T-helper 9 cell (primary cell): ENCODE data around the gene ANP32E.
"Not testable (repeated sequence)": the region's sequence is repeated elsewhere in the genome, so short reads cannot be mapped to it uniquely, and the experiment has no call there.

Experiments
- DNase-seq: peaks from one replicate; pipeline ENCODE4 v3.0.0-alpha.2; 2020

The ANP32E gene

DNA sequence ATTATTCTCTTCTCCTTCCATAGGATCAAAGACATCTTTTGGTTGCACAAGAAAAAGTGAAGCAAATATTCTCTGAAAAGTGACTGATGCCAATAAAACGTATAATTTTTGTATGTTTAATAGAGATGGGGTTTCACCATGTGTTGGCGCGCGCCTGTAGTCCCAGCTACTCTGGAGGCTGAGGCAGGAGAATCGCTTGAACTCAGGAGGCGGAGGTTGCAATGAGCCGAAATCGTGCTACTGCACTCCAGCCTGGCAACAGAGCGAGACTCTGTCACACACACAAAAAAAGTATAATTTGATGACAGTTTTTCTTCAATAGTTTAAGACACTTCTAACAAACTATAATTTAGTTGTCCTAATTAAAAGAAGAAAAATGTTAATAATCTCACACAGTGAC lies 23.8 kb downstream of the ANP32E start:
- no peak for DNase-seq

DNA sequence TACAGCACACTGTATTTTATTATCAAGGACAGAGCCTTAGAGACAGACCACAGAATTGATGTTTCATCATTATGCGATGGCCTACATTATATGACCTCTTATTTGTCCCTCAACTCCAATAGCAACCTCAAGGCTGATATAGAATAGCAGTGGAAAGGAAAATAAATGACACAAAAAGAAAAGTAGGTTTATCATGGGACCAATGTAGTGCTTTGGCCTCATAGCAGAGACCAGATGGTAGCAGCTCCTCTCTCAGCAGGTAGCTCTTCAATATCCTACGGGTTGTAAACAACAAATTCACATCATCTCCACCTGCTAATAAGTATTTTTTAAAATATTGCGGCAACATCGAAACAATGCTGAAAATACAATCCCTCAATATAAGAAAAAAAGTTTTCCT lies 25.2 kb downstream of the ANP32E start:
- DNase-seq, result no peak

DNA sequence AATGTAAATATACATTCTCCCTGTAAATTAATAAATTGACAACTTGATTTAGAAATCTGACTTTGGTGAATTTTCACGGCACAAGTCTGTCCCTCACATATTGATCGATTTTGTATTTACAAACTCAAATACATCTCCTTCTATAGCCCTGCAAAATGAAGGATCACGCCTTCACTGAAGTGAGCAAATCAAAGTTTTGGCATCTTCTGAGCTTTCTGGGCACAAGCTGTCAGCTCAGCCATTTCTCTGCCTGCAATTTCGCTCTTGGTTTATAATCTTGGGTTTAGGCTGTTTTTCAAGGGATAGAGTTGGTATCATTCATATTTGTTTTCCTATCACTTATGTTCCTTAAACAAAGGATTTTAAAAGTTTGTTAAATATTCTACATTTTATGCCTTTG lies 25.8 kb downstream of the ANP32E start:
- DNase-seq, result no peak

DNA sequence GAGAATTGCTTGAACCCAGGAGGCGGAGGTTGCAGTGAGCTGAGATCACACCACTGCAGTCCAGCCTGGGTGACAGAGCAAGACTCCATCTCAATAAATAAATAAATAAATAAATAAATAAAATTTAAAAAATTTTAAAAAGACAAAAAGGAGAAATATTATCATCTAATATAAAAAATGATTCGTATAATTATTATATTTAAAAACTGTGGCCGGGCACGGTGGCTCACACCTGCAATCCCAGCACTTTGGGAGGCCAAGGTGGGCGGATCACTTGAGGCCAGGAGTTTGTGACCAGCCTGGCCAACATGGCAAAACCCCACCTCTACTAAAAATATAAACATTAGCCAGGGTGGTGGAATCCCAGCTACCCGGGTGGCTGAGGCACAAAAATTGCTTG lies 27.5 kb downstream of the ANP32E start:
- not testable (repeated sequence) for DNase-seq

DNA sequence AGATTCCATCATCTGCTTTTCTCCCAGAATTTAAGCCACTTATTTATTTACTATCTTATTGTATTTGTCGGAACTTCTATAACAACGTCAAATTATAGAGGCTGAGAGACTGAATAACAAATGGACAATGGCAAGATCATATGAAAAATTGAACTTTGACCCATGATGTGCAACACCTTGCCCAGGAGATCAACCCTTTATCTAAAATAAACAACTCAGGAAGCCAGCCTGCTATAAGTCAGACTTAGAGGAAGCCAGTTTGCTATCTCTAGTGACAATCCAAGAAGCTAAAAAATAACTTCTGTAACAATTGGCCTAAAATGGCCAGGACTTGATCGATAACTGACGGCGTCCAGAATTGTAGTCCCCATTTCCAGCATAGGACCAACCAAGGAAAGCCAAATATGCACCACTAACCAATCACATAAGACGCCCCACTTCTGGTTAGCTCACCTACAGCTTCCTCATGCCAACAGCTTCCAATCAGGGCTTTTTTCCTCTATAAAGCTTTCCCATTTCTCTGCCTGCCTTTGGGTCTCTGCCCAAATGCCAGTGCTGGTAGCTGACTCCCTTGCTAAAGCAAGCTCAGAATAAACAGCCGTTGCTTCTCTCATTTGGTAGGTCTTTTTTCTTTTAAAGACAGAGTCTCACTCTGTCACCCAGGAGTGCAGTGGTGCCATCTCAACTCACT lies 28.5 kb downstream of the ANP32E start:
- DNase-seq, result no peak

DNA sequence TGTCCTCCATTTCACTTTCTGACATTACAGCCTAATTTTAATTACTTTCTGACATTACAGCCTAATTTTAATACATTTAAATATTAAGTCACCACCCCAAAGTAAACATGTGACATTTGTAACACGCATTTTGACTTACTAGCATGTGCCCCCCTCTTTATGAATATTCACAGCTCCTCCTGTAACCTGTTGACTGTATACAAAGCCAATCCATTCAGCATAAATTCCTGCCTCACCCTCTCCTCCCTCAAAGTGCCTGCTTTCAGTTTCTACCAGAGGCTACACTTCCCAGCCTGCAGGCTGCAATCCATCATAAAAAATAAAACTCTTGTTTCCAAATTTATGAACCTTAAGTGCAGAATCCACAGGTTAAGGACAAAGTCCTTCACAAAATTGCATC lies 39.5 kb downstream of the ANP32E start:
- no peak for DNase-seq

DNA sequence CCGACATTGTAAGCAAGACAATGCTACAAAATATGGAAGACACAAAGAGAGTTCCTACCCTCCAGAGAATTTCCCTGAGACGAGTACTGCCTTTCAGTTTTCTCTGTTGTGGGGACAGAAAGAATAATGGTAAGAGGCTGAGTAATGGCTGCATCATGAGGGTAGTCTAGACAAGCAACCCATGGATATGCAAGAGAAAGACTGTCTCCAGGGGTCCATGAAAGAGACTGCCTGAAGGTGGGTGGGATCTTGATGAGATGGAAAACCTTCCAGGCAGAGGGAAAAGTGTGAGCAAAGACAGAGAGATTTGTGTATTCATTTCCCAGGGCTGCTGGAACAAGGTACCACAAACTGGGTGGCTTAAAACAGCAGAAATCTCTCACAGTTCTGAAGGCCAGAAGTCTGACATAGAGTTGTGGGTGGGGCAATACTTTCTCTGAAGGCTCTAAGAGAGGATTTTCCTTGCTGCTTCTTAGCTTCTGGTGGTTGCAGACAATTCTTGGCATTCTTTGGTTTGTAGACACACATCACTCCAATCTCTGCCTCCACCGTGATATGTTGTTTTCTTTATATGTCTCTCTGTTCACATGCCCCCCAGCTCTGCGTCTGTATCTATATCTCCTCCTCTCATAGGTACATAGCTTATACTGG lies 41.4 kb downstream of the ANP32E start:
- no peak for DNase-seq

DNA sequence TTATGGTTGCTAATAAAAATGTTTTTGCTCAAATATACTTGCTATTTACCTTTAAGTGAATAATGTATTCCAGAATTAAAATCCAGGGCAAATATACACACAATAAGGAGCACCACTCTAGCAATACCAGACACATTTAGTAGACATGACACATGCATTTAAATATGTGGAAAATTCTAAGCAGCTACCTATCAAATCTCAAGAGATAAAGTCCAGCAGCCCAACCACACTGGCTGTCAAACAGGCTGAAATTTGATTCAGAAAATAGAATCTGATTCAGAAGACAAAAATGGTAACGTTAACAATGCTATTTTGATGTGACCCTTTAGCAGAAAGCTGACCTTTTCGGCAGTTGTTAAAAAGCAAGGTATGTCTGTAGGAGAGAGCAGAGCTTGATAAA lies 43.9 kb downstream of the ANP32E start:
- DNase-seq, result no peak

DNA sequence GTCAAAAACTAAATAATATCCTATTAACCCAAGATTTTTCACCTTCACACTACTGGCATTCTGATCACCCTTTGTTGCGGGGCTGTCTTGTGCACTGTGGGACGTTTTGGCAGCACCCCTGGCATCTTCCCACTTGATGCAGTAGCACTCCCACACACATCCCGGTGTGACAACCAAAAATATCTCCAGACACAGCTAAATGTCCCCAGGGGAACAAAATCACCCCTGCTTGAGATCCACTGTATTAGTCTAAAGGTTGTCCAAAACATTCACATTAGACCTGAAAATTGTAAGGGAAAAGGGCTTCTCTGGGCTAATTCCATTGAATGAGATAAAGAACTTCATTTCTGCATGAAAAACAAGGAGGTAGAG lies 48.4 kb downstream of the ANP32E start:
- no peak for DNase-seq

DNA sequence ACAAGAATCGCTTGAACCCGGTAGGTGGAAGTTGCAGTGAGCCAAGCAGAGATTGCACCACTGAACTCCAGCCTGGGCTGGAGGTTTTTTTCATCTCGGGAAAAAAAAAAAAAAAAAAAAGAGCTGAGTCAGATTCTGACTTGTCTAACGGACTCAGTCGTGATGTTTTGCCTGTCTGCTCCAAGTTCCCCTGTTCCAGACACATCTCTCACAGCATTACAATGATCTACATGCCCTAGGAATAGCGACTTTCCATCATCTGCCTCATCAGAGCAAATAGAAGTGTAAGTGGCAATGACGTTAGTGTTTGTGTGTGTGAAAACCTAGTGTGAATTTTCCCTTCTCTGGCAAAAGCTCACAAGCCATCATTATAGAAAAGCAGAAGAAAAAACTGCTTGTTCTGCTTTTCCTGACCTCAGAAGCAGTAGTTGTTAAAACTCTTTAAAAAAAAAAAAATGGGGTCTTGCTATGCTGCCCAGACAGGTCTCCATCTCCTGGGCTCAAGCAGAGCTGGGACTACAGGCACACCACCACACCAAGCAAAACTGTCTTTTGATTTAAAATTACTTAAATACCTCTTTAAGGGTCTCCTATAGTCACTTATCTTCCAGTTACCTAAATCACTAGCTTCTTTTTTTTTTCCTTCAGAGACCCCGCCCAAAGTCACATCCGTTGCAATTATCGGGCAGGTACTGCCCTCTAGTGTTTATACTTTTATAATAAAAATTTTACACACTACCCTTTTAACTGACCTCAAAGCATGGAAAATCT lies 48.9 kb downstream of the ANP32E start:
- peak; percentile 3 for DNase-seq

DNA sequence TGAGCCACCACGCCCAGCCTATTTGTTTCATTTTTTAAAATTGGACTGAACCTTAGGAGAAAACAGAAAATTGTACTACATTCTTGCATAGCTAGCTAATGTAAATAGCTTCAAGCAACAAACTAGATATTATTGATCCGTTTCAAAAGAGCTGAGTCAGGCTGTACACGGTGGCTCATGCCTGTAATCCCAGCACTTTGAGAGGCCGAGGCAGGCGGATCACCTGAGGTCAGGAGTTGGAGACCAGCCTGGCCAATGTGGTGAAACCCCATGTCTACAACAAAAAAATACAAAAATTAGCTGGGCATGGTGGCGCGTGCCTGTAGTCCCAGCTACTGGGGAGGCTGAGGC lies 49.5 kb downstream of the ANP32E start:
- DNase-seq, result not testable (repeated sequence)

DNA sequence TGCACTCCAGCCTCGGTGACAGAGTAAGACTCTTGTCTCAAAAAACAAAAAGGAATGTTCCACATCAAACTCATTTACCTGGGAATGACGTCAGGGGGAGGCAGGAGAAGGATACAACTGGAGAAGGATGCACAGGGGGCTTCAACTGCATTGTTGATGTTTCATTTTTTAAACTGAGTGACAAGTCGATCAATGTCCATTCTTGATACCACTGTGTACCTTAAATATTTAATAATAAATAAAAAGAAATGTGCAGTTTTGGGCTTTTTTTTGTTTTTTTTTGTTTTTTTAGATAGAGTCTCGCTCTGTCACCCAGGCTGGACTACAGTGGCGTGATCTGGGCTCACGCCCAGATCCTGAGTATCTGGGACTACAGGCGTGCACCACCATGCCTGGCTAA lies 50.4 kb downstream of the ANP32E start:
- DNase-seq, result no peak

DNA sequence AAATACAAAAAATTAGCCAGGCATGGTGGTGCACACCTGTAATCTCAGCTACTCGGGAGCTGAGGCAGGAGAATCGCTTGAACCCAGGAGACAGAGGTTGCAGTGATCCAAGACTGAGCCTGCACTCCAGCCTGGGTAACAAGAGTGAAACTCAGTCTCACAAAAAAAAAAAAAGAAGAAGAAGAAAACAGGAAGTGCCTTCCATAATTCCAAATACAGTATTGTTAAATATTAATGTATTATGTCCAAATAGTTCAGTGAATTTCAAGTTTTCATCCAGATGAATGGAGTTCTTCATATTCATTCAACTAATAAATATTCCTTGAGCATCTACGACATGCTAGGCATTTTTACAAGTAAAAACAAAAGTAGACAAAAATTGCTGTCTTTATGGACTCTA lies 52.9 kb downstream of the ANP32E start:
- DNase-seq, result no peak

DNA sequence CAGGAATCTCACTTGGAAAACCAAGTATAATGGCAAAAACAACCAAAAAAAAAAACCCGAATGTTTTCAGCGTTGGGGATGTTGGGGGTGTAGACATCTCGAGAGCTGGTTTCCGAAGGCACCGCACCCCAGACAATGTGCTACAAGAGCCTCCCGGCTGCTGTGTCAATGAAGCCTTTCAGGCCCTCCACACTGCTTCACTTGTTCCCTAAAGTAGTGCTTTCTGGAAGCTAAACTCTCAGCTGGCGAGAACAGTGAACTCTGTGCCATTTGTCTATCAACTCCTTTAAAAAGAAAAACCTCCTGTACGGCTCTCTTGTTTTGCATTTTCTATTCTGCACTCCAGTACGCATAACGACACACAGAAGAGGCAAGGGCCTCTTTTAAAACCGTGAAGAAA lies 53.7 kb downstream of the ANP32E start:
- no peak for DNase-seq

DNA sequence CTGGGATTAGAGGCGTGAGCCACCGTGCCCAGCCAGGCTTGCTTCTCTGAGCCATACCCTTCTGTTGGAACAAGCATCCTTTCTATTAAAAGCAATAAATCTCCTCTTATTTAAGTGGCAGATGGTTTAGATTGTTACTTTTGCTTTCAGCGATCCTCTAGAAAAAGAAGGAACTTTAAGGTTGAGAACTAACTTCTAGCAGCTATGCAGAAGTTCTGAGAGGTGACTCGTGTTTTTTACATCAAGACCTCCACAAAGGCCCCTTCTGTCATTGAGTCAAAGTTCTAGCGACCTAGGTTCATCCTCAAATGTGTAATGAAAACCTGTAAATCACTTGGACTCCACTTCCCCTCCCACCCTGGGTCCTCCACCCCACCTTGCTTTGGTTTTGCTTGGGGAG lies 55.4 kb downstream of the ANP32E start:
- no peak for DNase-seq

DNA sequence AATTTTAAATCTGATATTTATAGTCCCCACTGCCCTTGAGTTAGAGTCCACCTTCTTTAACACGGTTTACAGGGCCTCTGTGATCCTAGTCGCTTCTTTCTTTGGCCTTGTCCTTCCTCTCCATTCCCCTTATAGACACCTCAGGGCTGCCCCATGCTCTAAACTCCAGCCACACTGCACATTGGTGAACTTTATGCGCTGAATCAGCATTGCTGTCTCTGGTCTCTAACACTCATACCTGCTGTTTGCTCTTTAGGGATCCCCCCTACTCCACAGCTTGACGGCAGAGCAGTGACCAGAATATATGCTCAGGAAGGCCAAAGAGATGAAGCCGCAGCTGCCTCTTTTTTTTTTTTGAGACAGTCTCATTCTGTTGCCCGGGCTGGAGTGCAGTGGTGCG lies 56.0 kb downstream of the ANP32E start:
- DNase-seq, result no peak

DNA sequence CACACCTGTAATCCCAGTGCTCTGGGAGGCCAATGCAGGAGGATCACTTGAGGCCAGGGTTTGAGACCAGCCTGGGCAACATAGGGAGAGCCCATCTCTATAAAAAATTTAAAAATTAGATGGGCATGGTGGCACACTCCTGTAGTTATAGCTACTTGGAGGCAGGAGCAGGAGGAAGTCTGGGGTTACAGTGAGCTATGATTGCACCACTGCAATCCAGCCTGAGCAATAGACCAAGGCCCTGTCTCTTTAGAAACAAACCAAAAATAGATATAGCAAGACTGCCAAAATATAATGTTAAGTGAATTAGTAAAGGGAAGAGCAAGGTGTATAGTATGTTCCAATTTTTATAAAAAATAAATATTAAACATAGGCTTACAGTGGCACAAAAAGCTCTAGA lies 57.4 kb downstream of the ANP32E start:
- DNase-seq, result no peak

DNA sequence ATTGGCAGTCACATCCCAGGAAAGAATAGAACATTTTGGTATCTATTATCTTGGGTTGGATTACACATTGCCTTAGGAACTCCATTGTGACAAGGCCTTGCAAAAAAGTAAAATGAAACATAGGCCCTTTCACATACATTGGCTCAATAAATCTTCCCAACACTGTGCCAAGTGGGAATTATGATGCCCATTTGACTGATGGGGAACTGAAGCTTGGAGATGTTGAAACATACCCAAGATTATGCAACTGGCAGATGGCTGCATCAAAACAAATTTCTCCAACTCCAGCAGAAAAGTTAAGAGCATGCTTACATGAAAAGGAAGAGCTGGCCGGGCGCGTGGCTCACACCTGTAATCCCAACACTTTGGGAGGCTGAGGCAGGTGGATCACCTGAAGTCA lies 59.3 kb downstream of the ANP32E start:
- no peak for DNase-seq

DNA sequence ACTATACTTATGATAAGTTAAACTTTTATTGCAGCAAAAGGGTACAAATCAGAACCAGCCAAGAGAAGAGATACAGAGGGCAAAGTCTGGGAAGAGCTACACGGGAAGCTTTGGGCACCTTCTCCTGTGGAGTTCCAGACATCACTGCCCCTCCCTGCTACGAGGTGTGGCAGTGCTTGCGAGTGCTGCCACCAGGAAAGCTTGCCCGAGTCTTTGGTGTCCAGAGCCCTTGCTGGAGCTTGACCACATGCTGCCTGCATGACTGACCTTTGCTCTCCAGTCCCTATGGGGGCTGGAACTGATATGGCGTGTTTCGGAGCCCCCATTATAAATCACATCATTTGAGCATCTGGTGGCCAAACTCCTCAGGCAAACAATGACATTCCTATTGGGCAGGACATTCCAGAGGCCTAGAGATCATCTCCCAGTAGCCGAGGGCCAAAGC lies 62.7 kb downstream of the ANP32E start:
- DNase-seq, result no peak

DNA sequence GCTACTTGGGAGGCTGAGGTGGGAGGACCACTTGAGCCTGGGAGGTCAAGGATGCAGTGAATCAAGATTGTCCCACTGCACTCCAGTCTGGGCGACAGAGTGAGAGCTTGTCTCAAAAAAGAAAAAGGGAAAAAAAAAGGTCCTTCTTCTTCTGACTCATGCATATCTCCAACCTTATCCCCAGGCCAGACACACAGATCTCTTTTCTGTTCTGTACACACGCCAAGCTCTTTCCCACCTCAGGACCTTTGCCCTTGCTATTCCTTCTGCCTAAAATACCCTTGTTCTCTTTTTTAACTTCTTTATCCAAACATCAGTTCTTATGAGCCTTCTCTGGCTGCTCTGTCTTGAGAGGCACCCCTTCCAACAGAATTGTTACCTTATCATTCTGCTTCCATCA lies 64.1 kb downstream of the ANP32E start:
- no peak for DNase-seq

DNA sequence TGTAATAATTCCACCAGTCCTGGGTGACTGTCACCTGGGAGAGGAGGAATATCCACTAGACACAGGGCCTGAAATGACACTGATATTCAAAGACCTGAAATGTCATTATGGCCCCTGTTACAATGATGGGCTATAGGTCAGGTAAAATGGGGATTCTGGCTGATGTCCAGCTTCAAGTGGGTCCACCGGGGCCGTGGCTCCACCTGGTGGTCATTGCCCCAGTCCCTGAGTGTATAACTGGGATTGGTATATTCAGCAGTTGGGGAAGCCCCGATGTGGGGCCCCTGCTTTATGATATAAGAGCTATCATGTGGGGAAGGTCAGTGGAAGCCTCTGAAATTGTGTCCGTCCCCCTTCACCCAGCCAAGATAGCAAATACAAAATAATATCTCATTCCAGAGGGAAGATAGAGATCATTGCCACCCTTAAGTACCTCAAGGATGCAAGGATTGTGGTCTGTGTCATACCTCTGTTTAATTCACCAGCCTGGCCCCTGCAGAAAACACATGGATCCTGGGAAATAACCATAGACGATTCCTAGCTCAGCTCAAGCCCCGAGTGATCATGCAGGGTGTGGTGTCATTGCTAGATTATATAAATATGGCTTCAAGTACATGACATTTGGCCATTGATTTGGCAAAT lies 66.8 kb downstream of the ANP32E start:
- peak; percentile 48 for DNase-seq
